Fibroblast of peridontal ligament (primary cell): ENCODE results near the gene SMG9.
A peak's percentile ranks its signal among the peaks of the same experiment; 100 is the strongest.

ENCODE experiments used
- DNase-seq: peaks from one replicate; pipeline ENCODE4 v3.0.0-alpha.2; 2010; ENCODE audit errors: extremely low read depth

SMG9 gene

DNA sequence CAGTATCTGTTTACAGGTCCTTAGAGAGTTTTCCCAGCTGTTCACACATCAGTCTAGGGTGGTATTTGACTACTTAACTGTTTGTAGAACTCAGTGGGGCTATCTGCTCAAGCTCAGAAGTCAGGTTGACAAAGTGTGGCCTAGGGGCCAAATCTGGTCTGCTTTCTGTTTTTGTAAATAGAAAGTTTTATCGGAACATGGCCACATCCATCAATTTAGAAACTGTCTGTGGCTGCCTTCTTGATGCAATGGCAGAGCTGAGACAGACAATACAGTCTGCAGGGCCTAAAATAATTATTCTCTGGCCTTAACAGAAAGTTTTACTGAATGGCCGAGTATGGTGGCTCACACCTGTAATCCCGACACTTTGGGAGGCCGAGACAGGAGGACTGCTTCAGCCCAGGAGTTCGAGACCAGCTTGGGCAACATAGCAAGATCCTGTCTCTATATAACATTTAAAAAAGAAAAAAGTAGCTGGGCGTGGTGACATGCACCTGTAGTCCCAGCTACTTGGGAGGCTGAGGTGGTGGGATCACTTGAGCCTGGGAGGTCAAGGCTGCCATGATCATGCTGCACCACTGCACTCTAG lies 2.4 kb downstream of the SMG9 start:
- no peak for DNase-seq

DNA sequence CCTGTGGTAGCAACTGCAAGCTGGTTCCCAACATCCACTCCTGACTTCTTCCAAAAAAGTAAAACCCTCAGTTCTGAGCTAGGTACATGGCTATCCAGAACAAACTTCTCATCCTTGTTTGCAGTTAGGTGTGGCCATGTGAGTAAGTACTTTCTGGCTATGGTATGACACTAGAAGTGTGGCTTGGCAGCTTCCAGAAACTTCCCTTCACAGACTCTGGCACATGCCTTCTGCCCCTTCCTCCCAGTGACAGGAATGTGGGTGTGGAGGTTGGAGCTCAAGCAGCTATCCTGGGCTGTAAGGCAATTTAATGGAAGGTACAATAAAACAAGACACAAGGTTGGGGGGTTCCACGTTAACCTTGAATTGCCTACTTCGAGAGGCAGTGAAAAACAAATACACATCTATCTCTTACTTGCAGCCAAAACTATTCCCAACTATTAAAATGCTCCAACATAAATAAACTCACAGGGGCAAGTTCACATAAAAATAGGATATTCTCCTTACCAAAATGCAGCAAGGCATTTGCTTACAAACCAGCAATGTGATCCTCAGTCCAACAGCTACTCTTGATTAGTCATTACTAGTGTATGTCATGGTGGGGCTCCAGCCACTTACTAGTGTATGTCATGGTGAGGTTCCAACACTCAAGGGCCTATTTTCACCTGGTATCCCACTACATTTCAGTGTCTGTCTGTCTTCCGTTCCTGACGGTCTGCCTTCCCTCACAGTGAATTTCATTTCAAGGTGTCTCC lies 3.1 kb downstream of the SMG9 start:
- DNase-seq, result peak; percentile 53

DNA sequence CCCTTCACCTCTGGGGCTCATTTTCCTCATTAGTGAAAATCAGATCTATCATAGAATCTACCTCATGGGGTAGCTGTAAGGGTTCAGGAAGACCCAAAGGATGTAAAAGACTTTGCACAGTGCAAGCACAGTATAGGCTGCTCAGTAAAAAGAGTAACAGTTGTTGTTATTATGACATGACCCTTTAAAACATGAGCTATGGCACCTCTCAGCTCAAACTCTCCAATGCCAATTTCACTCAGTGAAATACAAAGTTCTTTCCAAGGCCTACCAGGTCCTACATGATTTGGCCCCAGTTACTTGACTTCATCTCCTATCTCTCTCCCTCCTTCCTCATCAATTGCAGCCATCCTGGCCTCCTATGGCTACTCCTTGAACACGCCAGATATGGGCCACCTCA lies 4.9 kb downstream of the SMG9 start:
- DNase-seq, result no peak

DNA sequence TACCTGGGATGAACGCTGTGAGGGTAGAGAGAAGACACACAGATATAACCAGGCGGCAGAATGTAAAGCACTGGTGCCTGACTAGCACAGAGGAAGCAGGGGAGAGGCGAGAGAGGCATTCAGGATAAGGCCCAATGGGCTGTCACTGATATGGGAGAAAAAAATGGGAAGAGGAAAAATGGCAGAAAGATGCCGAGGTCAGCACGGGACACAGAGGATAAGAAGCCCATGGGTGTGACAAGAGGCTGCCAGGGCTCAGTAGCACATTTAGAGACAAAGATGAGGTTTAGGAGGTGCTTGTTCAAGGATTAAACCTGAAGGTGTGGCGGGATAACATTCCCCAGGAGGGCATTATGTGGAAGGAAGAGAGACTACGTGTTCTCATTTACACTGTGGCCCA lies 5.6 kb downstream of the SMG9 start:
- no peak for DNase-seq

DNA sequence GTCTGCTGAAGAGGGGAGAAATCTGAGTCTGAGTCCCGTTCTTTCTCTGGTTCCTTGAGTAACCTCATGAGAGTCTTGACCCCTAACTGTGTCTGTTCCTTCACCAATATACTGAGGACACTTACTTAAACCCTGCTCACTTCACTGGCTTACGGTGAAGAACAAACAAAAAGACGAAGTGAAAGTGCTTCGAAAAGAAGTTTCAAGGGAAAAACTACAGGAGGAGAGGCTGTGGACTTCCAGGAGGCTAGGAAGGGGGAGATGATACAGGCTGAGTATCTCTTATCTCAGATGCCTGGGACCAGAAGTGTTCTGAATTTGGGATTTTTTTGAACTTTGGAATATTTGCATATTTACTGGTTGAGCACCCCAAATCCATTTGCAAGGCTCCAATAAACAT lies 6.1 kb downstream of the SMG9 start:
- no peak for DNase-seq

DNA sequence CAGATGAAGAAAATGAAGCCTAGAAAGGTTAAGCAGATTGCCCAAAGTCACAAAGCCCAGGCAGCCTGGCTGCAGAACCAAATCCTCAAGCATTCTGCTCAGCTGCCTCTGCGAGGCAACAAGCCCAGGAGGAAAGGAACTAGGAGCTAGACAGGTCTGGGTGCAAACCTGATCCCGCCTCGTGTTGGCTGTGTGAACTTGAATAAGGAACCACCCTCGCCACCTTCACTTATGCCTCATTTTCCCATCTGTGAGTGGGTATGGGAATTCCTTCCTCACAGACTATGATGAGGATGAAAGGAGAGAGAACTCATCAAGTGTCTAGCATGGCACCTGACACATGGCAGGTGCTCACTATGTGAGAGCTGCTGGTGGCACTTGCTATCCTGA lies 6.6 kb downstream of the SMG9 start:
- DNase-seq, result no peak

DNA sequence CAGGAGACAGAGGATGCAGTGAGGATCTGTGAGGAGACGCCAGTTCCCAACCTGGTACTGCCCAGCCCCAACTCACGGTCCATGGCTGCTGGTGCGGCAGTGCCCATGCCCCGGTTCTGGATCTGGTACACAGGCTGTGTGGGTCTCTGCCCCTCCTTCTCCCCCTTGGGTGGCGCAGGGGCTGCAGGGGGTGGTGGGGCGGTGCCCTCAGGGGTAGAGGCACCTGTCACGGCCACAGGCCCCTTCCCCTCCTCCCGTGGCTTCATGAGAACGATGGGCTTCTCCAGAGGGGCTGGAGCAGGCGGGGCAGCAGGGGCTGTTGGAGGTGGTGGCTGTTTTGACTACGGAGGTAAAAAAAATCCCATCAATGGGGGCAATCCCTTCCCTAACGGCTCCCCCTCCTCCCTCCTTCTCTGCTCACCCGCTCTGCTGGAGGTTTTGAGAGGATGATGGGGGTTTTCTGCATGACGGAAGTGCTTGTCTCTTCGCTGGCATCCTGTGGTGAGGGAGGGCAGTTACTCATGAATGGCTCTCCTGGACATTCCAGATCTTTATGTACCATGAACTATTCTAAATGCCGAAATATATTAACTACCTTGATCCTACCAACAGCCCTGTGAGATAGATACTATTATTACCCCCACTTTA lies 7.1 kb downstream of the SMG9 start:
- no peak for DNase-seq

DNA sequence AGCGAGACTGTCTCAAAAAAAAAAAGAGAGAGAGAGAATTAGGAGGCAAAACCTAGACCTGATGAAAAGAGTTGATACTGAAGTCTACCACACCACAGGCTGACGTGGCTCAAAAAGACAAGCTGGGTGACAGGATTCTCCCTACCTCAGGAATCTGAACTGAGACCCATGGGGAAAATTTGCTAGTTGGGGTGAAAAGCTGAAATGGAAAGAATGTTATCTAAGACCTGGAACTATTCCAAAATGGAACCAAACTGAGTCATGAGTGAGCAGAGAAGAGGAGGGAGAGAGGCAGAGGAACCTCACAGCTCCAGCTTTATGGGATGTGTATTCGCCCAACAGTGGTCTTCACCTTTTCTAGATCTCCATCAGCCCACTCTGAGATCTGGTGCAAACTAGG lies 11.7 kb downstream of the SMG9 start:
- DNase-seq, result peak; percentile 76

DNA sequence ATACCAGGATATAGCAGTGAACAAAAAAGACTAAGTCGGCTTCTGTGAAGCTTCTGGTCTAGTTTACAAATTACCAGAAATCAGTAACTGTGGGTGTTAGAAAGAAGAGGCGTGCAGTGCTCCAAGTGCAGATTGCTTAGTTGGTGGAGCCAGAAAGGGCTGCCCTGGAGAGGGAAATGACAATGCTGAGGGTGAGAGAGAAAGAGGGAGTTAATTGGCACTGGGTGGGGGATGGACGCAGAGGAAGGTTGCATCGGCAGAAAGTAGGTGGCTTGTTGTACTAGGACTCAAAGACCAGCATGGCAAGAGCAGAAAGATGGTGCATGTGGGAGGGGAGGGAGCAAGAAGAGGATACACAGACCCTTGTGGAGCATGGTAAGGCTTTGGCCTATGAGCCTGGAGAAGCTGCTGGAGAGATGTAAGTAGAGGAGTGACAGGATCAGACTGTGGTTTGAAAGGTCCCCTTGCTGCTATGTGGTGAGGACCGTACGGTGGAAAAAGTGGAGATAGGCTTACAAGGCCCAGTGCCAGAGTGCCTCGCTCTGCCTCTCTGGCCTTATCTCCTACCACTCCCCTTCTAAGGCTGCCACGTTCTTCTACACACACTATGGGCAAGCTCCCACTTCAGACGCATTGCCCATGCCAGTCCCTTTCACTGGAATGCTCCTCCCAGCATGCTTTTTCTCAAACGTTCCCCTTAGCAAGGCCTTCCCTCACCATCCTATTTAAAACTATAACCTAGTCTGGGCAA lies 13.5 kb downstream of the SMG9 start:
- no peak for DNase-seq

DNA sequence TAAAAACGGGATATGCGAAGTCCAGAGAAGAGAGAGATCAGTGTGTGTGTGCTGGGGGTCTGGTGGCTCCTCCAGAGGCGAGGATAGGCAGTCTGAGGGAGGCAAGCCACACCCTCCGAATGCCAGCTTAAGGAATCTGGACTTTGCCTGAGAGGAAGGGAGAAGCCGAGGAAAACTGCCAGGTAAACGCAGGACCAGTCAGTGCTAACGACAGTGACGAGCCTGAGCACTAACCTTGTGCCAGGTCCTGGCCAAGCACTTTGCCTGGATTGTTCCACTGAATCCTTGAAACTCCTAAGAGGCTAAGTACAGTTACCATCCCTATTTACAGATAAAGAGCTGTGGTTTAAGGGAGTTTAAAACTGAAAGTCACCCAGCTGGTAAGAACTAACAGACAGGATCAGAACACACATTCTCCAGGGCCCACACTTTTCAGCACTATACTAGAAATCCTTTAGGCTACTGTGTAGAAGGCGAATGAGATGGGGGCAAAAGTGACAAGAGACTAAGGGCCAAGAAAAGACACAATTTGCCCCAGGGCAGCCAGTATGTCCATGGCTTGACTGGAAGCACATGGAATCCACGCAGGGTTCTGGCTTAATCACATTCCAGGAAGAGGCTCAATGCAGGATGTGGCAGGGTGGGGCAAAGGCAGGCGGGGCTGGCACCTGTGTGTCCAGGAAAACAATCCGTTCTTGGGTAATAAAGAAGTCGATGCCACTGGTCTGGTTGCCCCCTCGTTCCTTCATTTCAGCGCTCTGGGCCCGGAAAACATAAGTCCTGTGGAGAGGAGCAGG lies 15.1 kb downstream of the SMG9 start:
- DNase-seq, result no peak

DNA sequence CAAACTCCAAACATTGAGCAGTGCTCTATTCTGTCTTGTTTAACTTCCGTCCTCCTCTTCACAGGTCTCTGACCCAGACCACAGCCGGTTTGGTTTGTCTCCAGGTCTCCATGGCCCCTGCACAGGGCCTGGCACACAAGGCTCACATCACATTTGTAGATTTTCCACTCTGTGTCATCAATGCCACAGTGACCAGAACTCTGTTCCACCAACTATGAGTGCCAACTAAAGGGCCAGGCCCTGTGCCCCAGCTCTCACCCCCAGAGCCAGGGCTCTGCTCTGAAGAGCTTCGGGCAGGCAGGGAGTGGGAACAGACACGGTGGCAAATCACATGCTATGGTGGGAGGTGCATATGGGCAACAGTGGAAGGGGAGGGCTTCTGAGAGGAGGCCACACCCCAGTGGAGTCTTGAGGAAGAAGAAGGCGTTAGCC lies 16.0 kb downstream of the SMG9 start:
- DNase-seq, result no peak

DNA sequence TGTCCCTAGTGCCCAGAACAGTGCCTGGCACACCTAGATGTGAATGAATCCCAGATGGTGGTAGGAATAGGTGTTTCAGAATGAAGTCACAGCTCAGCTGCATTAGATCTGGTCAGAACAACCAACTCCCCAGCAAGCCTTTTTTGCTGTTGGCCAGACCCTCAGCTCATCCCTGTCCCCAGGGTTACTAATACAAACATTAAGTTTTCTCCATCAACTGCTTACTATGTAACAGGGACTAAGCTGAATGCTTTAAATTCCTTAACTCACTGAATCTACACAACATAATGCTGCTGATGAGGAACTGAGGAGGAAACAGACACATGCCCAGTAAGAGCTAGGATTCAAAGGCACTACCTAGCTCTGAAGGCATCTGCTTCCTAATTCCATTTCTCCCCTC lies 18.8 kb downstream of the SMG9 start:
- peak; percentile 52 for DNase-seq

DNA sequence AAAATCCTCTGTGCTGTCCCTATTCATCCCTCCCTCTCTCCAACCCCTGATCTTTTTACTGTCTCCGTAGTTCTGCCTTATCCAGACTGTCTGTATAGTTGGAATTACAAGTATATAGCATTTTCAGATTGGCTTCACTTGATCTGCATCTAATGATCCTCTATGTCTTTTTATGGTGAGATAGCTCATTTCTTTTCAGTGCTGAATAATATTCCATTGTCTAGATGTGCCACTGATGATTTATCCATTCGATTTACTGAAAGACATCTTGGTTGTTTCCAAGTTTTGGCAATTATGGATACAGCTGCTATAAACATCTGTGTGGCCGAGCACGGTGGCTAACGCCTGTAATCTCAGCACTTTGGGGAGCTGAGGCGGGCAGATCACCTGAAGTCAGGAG lies 19.7 kb downstream of the SMG9 start:
- DNase-seq, result no peak

DNA sequence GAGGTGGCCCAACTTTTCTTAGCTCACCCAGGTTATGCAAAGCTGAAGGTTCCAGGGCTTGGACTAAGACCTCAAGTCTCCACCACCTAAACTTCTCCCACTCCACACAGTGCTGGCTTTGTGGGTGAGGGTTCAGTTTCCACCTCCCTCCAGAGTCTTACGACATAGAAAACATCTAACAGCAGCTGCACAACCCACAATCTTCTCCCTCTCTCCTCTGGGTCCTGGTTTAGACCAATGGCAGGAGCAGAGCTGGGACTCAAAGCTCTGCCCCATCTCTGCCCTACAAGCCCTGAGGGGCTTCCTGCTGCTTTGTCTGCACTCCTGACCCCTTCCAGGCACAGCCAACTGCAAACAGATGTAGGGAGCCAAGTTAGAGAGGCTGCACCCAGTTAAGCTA lies 22.9 kb downstream of the SMG9 start:
- DNase-seq, result no peak

DNA sequence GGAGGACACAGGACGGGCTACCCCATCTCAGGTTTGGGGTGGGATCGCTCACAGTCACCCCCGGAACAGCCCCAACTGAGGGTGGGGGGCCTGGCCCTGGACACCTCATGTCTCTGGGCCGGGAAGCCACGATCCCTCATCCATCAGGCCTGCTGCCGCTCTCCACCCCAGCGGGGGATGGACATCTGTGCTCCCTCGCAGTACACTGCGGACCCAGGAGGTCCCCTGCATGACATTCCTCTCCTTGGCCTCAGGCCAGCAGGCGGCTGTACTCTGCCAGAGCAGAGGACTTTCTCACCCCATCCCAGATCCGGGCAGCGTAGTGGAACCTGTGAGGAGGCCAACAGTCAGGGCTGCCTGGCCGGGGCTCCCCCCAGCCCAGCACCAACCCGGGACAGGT lies 23.4 kb downstream of the SMG9 start:
- no peak for DNase-seq

DNA sequence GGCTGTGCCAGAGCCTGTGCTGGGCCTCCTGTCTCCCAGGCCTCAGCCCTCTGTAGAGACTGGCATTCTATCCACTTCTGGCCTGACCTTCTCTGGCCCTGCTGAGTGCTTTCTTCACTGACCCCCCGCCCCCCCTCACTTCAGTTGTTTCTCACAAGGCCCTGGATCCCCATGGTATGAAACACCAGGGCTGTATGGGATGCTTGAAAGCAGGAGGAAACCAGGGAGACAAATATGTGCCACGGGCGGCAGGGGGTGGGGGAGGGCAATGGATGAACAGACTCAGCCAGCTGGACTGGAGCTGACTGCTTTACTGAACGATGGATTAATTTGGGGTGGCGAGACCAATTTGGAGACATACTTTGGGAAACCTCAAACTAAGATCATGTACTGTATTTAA lies 24.8 kb downstream of the SMG9 start:
- no peak for DNase-seq

DNA sequence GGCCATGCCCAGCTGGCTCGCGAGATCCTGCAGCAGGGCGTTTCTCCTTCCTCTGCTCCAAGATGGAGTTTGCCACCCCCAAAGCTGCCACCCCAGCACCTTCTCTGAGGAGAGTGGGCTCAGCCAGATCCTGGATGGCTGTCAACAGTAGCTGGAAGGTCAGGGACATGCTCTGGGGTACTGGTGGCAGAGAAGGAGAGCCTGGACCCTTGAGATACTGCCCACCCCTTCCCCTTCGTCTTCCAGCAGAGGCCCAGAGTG lies 27.2 kb downstream of the SMG9 start:
- DNase-seq, result no peak

DNA sequence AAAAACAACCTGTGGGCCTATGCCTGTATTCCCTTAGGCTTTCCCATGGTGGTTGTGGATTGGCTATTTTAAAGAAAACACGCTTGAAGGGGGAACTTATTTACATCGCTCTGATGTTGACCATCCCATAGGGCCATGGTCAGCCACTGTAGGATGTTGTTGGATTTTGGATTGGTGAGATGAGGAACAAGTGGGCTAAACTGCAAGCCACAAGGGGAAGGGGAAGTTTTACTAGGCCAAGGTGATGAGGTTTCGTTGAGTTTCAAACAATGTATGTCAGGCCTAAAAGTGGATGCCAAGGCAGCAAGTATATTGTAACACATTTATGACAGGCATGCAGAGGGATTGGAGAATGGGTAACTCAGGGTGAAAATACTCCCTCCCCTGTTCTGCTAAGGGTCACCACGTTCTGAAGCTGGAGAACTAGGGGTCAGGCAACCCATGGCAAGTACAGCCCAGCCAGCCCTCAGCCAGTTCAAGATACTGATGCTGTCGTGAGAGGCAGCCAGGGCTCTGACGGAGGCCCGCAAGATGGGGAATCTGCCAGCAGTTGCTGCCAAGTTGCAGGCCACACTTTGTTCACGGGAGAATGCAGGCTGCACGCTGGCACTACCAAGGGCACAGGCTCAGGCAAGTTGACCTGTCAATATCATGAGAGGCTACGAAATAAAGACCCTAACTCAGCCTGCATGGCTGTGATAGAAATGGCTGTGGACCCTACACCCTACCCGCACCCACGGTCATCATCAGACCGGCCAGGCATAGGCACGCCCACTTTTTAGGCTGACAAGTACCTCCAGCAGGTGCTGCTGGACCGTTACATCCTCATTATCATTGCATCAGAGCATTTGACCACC lies 27.8 kb downstream of the SMG9 start:
- DNase-seq, result peak; percentile 33

DNA sequence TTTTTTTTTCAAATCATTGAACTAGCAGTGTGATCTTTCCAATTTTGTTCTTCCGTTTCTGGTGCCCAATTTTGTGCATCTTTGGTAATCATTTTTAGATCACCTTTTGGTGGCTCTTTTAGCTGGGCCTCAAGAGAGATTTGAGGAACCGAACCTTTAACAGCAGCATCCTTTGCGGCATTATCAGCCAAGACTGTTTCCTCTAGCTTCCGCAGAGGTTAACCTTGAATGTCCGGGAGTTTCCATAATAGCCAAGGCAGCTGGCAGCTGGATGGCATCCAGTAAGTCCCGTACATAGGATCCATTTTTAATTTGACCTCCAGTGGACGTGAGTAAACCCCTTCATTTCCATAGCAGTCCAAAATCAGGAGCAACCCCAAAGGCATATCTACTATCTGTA lies 29.3 kb downstream of the SMG9 start:
- no peak for DNase-seq

DNA sequence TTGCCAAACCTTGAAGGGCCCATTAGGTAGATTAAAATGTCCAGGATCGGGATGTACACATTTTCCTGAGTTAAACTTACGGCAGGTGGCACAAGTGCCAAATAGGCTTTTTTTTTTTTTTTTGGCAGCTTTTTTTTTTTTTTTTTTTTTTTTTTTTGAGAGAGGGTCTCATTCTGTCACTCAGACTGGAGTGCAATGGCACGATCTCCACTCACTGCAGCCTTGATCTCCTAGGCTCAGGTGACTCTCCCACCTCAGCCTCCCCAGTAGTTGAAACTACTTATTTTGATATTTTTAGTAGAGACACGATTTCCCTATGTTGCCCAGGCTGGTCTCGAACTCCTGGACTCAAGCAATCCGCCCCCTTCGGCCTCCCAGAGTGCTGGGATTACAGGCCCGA lies 29.9 kb downstream of the SMG9 start:
- DNase-seq, result no peak

DNA sequence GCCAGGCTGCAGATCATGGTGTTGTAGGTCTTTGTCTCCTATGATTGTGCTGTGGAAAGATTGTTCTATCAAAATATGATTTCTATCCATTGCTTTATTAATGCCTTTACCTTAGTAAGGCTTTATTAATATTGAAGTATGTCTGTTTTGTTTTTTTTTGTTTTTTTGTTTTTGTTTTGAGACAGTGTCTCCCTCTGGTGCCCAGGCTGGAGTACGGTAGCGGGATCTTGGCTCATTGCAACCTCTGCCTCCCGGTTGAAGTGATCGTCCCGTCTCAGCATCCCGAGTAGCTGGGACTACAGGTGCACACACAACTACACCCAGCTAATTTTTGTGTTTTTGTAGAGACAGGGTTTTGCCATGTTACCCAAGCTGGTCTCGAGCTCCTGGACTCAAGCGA lies 31.2 kb downstream of the SMG9 start:
- peak; percentile 15 for DNase-seq
